Limb (tissue), 2 donors: ENCODE measurements around the gene IL36A.

ENCODE experiments used
- DNase-seq, 2 donors: peaks; one replicate each; pipeline ENCODE4 v3.0.0-alpha.2; 2016; ENCODE audit errors: extremely low spot score in 2 of 2

The IL36A gene

GRCh38 chr2:113050921-113051895 is 45.9 kb downstream of the IL36A start:
- DNase-seq: no peak

GRCh38 chr2:113052396-113052917 is 47.2 kb downstream of the IL36A start, which contains the start of gene IL36B:
Gene IL36B (minus strand): TSS chr2:113052867.
- no peak for DNase-seq

- DNase-seq: no peak
These were observed 48.4 kb downstream of the IL36A start for GRCh38 chr2:113053666-113054065.

- DNase-seq: no peak
These were observed 48.8 kb downstream of the IL36A start for GRCh38 chr2:113054066-113054465.

GRCh38 chr2:113056521-113056920 is 51.3 kb downstream of the IL36A start:
- no peak for DNase-seq

GRCh38 chr2:113057117-113057516 is 51.9 kb downstream of the IL36A start:
- DNase-seq: no peak
